PC-3 (cell line): ENCODE results near the gene AGPS. TPM values are rescaled to one million over a fixed set of nuclear protein-coding genes. Genes with fewer than 3 reads are reported as not detected.
A peak's percentile ranks its signal among the peaks of the same experiment; 100 is the strongest.

Experiments
- ATAC-seq: fragments of 200-7000 bp; cut with Tn5 transposase; 2 replicates; pipeline ENCODE4 v1.9.1; 2020; ENCODE audit warnings: mild to moderate bottlenecking, moderate library complexity
- BruUV-seq: library from RNA; stranded (reverse); fragments of 400-500 nt; replicated peaks from 2 replicates; lab custom pipeline; 2021; lab: Mats Ljungman, UMichigan
- CTCF ChIA-PET: fragments of 300-600 bp; sonication (Branson Sonifier 250); formaldehyde crosslinking; loops from one replicate; lab custom pipeline; 2022; ENCODE audit warnings: antibody characterized with exemption; lab: Charles Lee
- POLR2A ChIA-PET: fragments of 300-600 bp; sonication (Branson Sonifier 250); formaldehyde crosslinking; loops from one replicate; lab custom pipeline; 2022; ENCODE audit warnings: antibody characterized with exemption; ENCODE audit not compliant: unreplicated experiment; lab: Charles Lee
- DNase-seq: peaks from one replicate; pipeline ENCODE4 v3.0.0-alpha.2; 2015
- H2AFZ ChIP-seq: fragments of 300-600 bp; sonication (generic); 2 replicates; pipeline ENCODE4 v1.6.0; 2016; ENCODE audit warnings: antibody characterized with exemption, low read length
- H3F3A ChIP-seq: fragments of 300-600 bp; sonication (generic); one replicate; pipeline ENCODE4 v1.6.0; 2017; ENCODE audit warnings: antibody characterized with exemption, low read length, control low read depth, mild to moderate bottlenecking; ENCODE audit not compliant: unreplicated experiment
- H3K27ac ChIP-seq: fragments of 300-600 bp; sonication (generic); 2 replicates; pipeline ENCODE4 v1.5.1; 2016; ENCODE audit warnings: mild to moderate bottlenecking, low read length
- H3K27me3 ChIP-seq: fragments of 300-600 bp; sonication (generic); 2 replicates; pipeline ENCODE4 v1.6.1; 2016; ENCODE audit warnings: low read length, mixed read lengths
- H3K36me3 ChIP-seq: fragments of 300-600 bp; sonication (generic); 2 replicates; pipeline ENCODE4 v1.6.1; 2016; ENCODE audit warnings: low read depth, mixed run types, low read length, mixed read lengths
- H3K4me1 ChIP-seq: fragments of 300-600 bp; sonication (generic); 2 replicates; pipeline ENCODE4 v1.5.1; 2016; ENCODE audit warnings: low read length; ENCODE audit not compliant: insufficient read depth
- H3K4me2 ChIP-seq: fragments of 300-600 bp; sonication (generic); 2 replicates; pipeline ENCODE4 v1.6.0; 2016; ENCODE audit warnings: low read length
- H3K4me3 ChIP-seq: fragments of 300-600 bp; sonication (generic); 2 replicates; pipeline ENCODE4 v1.5.1; 2016; ENCODE audit warnings: mild to moderate bottlenecking, low read length, mixed read lengths
- H3K79me2 ChIP-seq: fragments of 300-600 bp; sonication (generic); 2 replicates; pipeline ENCODE4 v1.6.1; 2017; ENCODE audit warnings: low read length, mixed read lengths
- H3K9ac ChIP-seq: fragments of 300-600 bp; sonication (generic); 2 replicates; pipeline ENCODE4 v1.6.0; 2016; ENCODE audit warnings: mild to moderate bottlenecking, low read length
- H3K9me2 ChIP-seq: fragments of 300-600 bp; sonication (generic); replicated peaks from 2 replicates; pipeline ENCODE4 v1.6.1; 2016; ENCODE audit warnings: mixed run types, low read length, mixed read lengths
- H3K9me3 ChIP-seq: fragments of 300-600 bp; sonication (generic); 2 replicates; pipeline ENCODE4 v1.6.1; 2016; ENCODE audit warnings: low read length, mixed read lengths
- H4K20me1 ChIP-seq: fragments of 300-600 bp; sonication (generic); 2 replicates; pipeline ENCODE4 v1.6.1; 2016; ENCODE audit warnings: low read length, mixed read lengths
- EZH2 ChIP-seq: fragments of 300-600 bp; sonication (generic); IDR thresholded peaks from one replicate; pipeline ENCODE4 v1.6.1; 2017; ENCODE audit warnings: antibody characterized with exemption, mild to moderate bottlenecking, low read length; ENCODE audit not compliant: unreplicated experiment
- EZH2phosphoT487 ChIP-seq: fragments of 300-600 bp; sonication (generic); IDR thresholded peaks from 2 replicates; pipeline ENCODE4 v1.6.1; 2018; ENCODE audit warnings: mild to moderate bottlenecking, antibody characterized with exemption, low read length, borderline replicate concordance
- intact Hi-C: fragments of 100-400 bp; cut with micrococcal nuclease; formaldehyde crosslinking; loops from 2 replicates; pipeline ENCODE4 v1.9.0; 2023
- total RNA-seq: library from RNA; depleted of rRNA; stranded (reverse); fragments of >200 nt; gene quantifications from 2 replicates; pipeline ENCODE4 v1.2.3, GENCODE V29; 2014
- TF ChIP-seq, protein P1 (sequence below): fragments of 300-600 bp; sonication (generic); conservative IDR thresholded peaks from 2 replicates; pipeline ENCODE4 v1.5.1; 2017; ENCODE audit warnings: antibody characterized with exemption, low read depth, mild to moderate bottlenecking, low read length

The AGPS gene
- total RNA-seq, 1 experiment from 2014 or later: 147 TPM

DNA sequence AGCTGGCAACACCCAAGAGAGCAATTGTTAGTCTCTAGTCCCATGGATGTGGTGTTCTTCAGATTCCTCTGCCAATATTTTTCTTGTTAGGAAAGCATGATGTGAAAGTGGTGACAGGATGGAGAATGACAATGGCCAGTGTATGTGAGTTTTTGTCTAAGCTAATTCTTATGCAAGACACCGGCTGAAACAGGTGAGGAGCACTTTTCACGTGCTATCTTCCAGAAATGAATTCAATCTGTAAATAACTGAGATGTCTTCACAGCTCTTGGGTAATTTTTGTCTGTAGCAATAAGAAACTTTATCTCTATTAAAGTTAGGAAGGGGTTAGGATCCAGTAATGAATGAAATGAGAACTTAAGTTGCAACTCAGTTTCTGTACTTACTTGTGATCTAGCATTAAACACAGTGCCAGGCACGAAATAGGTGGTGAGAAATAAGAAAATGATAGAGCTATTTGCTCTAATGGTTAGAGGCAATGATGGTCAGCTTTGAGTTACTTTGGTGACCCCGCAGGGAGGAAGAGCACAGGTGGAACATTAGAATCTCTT, 676 bp upstream of the AGPS start:
- TSS peak; percentile 48 for BruUV-seq
- peak overlapping the region; percentile 89 for H3K4me3 ChIP-seq
- peak overlapping the region; percentile 89 for H2AFZ ChIP-seq
- H4K20me1 ChIP-seq: peaks cover 13% of the 10 kb centered on the region
- intact Hi-C loops: loop anchor here (2.0 kb wide), 2 partner anchors 25 to 129 kb away; no protein-coding TSS in a partner anchor
- no peaks in the 10 kb centered on the region for H3K9me2 ChIP-seq
- H3K9ac ChIP-seq: peak overlapping the region; percentile 91
- H3K4me1 ChIP-seq: peaks cover 40% of the 10 kb centered on the region
- TF ChIP-seq EZH2phosphoT487 (no peak), EZH2 (no peak)
- TF ChIP-seq, protein P1, sequence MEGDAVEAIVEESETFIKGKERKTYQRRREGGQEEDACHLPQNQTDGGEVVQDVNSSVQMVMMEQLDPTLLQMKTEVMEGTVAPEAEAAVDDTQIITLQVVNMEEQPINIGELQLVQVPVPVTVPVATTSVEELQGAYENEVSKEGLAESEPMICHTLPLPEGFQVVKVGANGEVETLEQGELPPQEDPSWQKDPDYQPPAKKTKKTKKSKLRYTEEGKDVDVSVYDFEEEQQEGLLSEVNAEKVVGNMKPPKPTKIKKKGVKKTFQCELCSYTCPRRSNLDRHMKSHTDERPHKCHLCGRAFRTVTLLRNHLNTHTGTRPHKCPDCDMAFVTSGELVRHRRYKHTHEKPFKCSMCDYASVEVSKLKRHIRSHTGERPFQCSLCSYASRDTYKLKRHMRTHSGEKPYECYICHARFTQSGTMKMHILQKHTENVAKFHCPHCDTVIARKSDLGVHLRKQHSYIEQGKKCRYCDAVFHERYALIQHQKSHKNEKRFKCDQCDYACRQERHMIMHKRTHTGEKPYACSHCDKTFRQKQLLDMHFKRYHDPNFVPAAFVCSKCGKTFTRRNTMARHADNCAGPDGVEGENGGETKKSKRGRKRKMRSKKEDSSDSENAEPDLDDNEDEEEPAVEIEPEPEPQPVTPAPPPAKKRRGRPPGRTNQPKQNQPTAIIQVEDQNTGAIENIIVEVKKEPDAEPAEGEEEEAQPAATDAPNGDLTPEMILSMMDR: no peak
- peak overlapping the region; percentile 88 for H3K4me2 ChIP-seq
- CTCF ChIA-PET: no interaction called here
- no peak for ATAC-seq
- H3K36me3 ChIP-seq: no peaks in the 10 kb centered on the region
- H3K27ac ChIP-seq: peak overlapping the region; percentile 66; the same call in 1 of the 2 replicates
- no peaks in the 10 kb centered on the region for H3K27me3 ChIP-seq
- peaks cover 49% of the 10 kb centered on the region for H3K79me2 ChIP-seq
- POLR2A ChIA-PET: interaction anchor here (0.5 to 0.6 kb wide), 2 partner anchors 11 to 54 kb away, joined by 3 to 4 read pairs; no protein-coding TSS in a partner anchor
- no peak for DNase-seq
- H3F3A ChIP-seq: no peaks in the 10 kb centered on the region
- no peaks in the 10 kb centered on the region for H3K9me3 ChIP-seq

DNA sequence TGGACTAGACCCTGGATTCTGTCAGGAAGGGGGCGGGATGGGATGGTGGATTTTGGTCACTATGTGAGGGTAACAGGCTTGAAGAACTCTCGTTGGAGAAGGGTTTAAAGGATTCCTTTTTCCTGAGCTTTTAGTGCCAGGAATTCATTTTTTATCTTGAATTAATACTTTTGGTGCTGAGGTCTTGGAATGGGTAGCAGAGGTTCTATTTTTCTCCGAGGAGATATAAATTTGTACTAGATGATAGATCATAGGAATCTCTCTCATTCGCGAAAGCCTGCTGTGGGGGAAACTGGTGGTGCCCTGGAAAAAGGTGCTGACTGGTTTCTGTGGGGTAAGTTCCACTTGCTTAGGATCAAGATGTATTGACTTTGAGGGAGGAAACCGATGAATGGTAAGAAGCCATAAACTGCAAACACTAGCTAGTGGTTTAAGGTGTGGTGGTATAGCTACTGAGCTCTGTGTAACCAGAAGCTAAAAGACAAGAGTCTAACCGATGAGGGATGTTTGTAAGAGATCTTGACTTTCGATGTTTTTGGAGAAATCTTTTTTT, 706 bp downstream of the AGPS start:
- DNase-seq (peak; percentile 62), ATAC-seq (peak; percentile 27)
- Histone ChIP-seq H3K9me2 (no peaks in the 10 kb centered on the region), H4K20me1 (peaks cover 17% of the 10 kb centered on the region), H3F3A (peaks cover 3% of the 10 kb centered on the region), H3K36me3 (no peaks in the 10 kb centered on the region), H2AFZ (peak overlapping the region; percentile 89), H3K4me1 (peaks cover 54% of the 10 kb centered on the region), H3K9ac (peak overlapping the region; percentile 91), H3K4me2 (peak overlapping the region; percentile 88), H3K27ac (peak overlapping the region; percentile 66), H3K4me3 (peak overlapping the region; percentile 89), H3K27me3 (no peaks in the 10 kb centered on the region), H3K9me3 (no peaks in the 10 kb centered on the region), H3K79me2 (peaks cover 53% of the 10 kb centered on the region)
- BruUV-seq: TSS peak; percentile 53
- TF ChIP-seq, protein P1: no peak
- TF ChIP-seq EZH2 (no peak), EZH2phosphoT487 (no peak)
- intact Hi-C loops: loop anchor here (2.0 kb wide), 2 partner anchors 24 to 130 kb away; no protein-coding TSS in a partner anchor
- POLR2A ChIA-PET: interaction anchor here (0.7 kb wide), 1 partner anchor 125 kb away, joined by 4 read pairs; no protein-coding TSS in a partner anchor
- CTCF ChIA-PET: interaction anchor here (0.6 to 0.7 kb wide), 4 partner anchors 56 to 116 kb away, joined by 3 to 10 read pairs (median 6); no protein-coding TSS in a partner anchor
